ENCODE data around the gene GALC. TPM values are rescaled to one million over a fixed set of nuclear protein-coding genes. Genes with fewer than 3 reads are reported as not detected.

Gene GALC
- total and polyA plus RNA-seq, 7 donors: 3.0 to 22.8 (median 11.3) TPM

DNA sequence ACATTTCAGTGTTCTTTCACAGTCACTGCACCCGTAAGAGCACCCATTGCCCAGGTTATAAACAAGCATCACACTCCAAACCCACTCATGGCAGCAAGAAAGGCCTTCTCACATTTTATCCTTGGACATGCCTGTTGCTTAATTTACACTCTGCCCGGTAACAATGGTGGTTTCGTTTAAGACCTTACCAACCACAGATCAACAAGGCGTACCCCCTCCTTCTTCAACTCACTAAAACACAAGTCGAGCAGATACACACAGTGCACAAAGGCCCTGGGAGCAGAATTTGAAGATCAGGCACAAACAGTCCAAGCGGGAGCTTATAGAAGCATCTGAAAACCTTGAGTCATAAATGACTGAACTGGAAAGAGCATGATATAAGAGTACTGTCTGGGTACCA lies 98.1 kb downstream of the GALC start:
- Histone ChIP-seq H3K27me3 (no peaks in the 10 kb centered on the region), H3K27ac (no peak overlapping the region), H3K9me3 (no peaks in the 10 kb centered on the region), H3K36me3 (no peaks in the 10 kb centered on the region), H3K4me1 (no peaks in the 10 kb centered on the region), H3K4me3 (no peak overlapping the region)
- DNase-seq: no peak
- intact Hi-C loops (cut with DNase I): no loop called here
- TF ChIP-seq POLR2AphosphoS5 (IDR thresholded peaks at IDR 0.05) (no peak), CTCF (IDR thresholded peaks at IDR 0.05) (no peak)
- 56 to 72% methylated on average over 6 of the region's 6 CpGs for WGBS, 2 donors

- Histone ChIP-seq H3K27ac (no peak overlapping the region), H3K27me3 (no peaks in the 10 kb centered on the region), H3K9me3 (no peaks in the 10 kb centered on the region), H3K4me3 (no peak overlapping the region), H3K36me3 (no peaks in the 10 kb centered on the region), H3K4me1 (no peaks in the 10 kb centered on the region)
- no peak for TF ChIP-seq POLR2AphosphoS5 (IDR thresholded peaks at IDR 0.05)
- no peak for TF ChIP-seq EP300 (IDR thresholded peaks at IDR 0.05)
- no peak for TF ChIP-seq CTCF (IDR thresholded peaks at IDR 0.05)
- no peak for TF ChIP-seq POLR2A (IDR thresholded peaks at IDR 0.05)
- DNase-seq: no peak
- intact Hi-C loops (cut with DNase I): no loop called here
- WGBS, 2 donors: 84% methylated on average over 2 of the region's 2 CpGs
These were observed 100.2 kb downstream of the GALC start for GRCh38 chr14:87892763-87893162.

- H3K27me3 ChIP-seq: no peaks in the 10 kb centered on the region
- H3K4me3 ChIP-seq: no peak overlapping the region
- H3K9me3 ChIP-seq: no peaks in the 10 kb centered on the region
- intact Hi-C loops (cut with DNase I): no loop called here
- 62 to 70% methylated on average over 20 of the region's 20 CpGs for WGBS, 2 donors
- DNase-seq: no peak
- no peaks in the 10 kb centered on the region for H3K4me1 ChIP-seq
- no peaks in the 10 kb centered on the region for H3K36me3 ChIP-seq
- TF ChIP-seq POLR2AphosphoS5 (IDR thresholded peaks at IDR 0.05) (no peak), POLR2A (IDR thresholded peaks at IDR 0.05) (no peak), CTCF (IDR thresholded peaks at IDR 0.05) (no peak), EP300 (IDR thresholded peaks at IDR 0.05) (no peak)
- H3K27ac ChIP-seq: no peak overlapping the region
These were observed 104.6 kb downstream of the GALC start for GRCh38 chr14:87888136-87888999.

- no peak overlapping the region for H3K4me3 ChIP-seq
- H3K27ac ChIP-seq: no peak overlapping the region
- H3K27me3 ChIP-seq: no peaks in the 10 kb centered on the region
- intact Hi-C loops (cut with DNase I): no loop called here
- H3K9me3 ChIP-seq: no peaks in the 10 kb centered on the region
- WGBS, 2 donors: 76 to 91% methylated on average over 1 of the region's 1 CpG
- H3K36me3 ChIP-seq: no peaks in the 10 kb centered on the region
- TF ChIP-seq POLR2AphosphoS5 (IDR thresholded peaks at IDR 0.05) (no peak), CTCF (IDR thresholded peaks at IDR 0.05) (no peak), EP300 (IDR thresholded peaks at IDR 0.05) (no peak), POLR2A (IDR thresholded peaks at IDR 0.05) (no peak)
- DNase-seq: no peak
- no peaks in the 10 kb centered on the region for H3K4me1 ChIP-seq
These were observed 109.2 kb downstream of the GALC start for GRCh38 chr14:87883750-87884149.

Small RNA genes lying within 50 kb of the gene (small RNA-seq; reads per million reads assigned to genes)
- 0 reads per million in 3 donors for gene RNU6-835P

Other genes starting within 250 kb of the GALC start
- 1 to 10 TPM; 1.1 to 1.8 (median 1.5) TPM for gene GPR65, start 12.0 kb upstream of the GALC start, total RNA-seq
- gene GPR65, start 12.0 kb upstream of the GALC start, polyA plus RNA-seq: 1 to 10 TPM in 2 of 3 donors, under 1 TPM in 1; 0.92 to 3.2 (median 1.2) TPM

All from sigmoid colon (tissue), 7 donors.